Measurements from ENCODE around the gene ENO3.

The ENO3 gene

DNA sequence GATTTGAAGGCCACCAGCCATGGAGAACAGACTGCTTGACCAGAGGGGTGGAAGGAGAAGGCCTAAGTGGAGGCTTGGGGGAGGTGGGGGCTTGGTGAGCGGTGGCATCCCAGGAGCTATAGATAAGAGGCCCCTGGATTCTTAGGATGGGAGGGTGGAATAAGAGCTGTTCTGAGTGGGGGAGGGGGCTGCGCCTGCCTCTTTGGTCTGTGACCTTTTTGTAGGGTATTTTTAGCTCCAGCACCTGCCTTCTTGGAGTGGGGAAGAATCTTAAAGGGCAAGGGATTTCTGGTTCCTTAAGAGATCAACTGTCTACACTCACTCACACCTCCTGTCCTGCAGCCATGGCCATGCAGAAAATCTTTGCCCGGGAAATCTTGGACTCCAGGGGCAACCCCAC lies 567 bp downstream of the ENO3 start:
- DNase-seq: no peak

DNA sequence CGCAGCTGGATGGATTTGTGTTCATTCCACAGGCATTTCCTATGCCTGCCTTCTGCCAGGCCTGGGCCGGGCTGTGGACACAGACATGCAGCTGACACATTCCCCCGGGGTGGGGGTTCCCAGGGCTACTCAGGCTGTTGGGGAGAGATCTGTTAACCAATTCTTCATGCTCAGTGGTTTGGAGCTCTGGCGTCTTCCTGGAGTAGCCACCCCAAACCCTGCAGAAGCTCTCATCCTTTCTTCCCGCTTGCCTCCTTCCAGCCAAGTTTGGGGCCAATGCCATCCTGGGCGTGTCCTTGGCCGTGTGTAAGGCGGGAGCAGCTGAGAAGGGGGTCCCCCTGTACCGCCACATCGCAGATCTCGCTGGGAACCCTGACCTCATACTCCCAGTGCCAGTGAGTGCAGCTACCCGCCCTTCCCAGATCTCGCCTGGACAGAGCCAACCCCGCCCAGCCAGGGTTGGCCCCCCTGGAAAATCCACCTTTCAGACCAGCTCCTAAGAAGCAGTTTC lies 2.6 kb downstream of the ENO3 start:
- DNase-seq: no peak

- DNase-seq: no peak
Observed at GRCh38 chr17:4955091-4955490, 4.2 kb downstream of the ENO3 start.

DNA sequence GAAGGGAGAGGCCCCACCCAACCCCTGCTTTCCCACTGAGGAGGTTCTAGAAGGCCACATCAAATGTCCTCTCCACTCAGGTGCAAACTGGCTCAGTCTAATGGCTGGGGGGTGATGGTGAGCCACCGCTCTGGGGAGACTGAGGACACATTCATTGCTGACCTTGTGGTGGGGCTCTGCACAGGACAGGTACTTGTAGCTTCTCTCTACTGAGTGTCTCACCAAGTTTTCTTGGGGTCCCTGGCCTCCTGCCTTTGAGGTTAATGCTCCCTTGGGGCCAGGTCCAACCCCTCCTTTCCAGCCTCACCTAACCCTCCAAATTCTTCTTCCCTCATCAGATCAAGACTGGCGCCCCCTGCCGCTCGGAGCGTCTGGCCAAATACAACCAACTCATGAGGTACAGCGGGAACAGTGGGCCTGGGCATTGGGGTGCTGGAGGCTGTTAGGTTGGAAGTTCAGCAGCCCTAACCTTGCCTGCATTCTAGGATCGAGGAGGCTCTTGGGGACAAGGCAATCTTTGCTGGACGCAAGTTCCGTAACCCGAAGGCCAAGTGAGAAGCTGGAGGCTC lies 5.7 kb downstream of the ENO3 start:
- peak; percentile 57 for DNase-seq

DNA sequence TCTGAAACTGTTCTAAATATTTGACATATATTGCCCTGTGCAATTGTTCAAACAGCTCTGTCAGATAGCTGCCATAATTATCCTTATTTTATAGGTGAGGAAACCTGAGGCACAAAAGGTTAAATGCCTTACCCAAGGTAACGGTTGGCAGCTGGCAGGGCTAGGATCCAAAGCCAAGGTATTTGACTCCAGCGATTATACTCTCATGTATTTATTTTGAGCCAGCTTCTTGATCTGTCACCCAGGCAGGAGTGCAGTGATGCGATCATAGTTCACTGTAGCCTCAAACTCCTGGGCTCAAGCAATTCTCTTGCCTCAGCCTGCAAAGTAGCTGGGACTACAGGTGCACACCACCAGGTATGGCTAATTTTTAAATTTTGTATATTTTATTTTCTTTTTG lies 7.2 kb downstream of the ENO3 start:
- no peak for DNase-seq

DNA sequence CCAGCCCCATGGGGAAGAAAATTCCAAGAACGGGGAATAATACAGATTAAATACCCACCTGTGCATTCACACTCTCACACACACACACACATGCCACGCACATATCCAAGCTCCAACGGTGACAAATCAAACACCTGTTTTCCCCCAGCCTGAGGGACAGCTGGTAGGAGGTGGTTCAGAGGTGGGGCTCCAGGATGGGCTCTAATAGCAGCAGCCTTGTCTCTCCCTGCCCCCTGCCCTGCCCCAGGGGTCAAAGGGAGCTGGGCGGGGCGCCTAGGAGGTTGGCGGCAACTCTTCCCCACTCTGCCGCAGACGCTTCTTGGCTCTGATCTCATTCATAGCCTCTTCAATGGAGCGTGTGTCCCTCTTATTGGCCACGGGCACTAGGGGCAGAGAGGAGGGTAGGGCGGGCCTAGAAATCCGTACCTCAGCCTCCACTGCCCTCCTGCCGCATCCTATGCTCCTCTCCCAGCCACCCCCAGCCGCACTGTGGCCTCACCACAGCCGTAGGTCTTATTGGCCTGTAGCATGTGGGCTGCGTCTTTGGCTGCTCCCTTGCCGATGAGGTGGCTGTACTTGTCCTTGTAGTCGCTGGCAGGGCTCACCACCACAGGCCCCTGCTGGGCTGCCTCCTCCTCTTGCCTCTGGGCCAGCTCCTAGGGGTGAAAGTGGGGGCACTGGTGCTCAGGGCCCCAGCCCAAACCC lies 8.5 kb downstream of the ENO3 start:
- no peak for DNase-seq

GRCh38 chr17:4960279-4960922 lies 9.5 kb downstream of the ENO3 start:
- DNase-seq: no peak

GRCh38 chr17:4965311-4965986 lies 14.5 kb downstream of the ENO3 start:
- DNase-seq: no peak

DNA sequence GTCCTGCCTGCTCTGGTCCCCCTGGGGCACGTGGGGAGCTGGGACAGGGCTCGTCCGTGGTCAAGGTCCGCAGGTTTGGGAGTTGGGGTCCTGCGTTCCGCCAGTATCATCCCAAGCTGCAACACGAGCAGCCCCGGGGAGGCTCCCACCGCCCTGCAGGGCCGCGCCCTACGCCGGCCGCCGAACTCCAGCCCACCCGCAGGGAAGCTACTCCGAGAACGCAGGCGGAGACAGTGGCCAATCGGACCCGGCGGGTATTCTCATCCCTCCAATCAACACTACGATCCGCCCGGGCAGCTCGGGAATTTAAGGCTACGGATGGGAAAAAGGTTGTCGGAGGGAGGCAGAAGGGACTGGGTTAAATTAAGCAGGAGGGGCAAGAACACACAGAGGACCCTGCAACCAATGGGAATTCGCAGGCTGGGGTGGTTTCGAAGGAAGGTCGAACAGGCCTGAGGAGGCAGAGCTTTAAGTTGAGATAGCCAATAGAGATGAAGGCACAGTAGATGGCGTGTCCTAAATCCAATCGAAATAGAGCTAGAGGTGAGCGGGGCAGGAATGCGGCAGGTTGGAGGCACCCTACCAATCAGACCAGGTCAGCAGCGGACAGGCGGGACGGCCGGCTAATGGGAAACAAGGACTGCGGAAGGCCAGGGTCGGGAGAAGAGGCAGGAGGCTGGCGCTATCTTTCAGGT lies 16.1 kb downstream of the ENO3 start:
- peak; percentile 99 for DNase-seq

GRCh38 chr17:4967539-4968485 lies 16.9 kb downstream of the ENO3 start, which contains the start of gene SPAG7:
Gene SPAG7, minus strand, starts transcription at chr17:4967817. Its CDS starts 13 bp downstream, at chr17:4967804.
- DNase-seq: peak; percentile 97

DNA sequence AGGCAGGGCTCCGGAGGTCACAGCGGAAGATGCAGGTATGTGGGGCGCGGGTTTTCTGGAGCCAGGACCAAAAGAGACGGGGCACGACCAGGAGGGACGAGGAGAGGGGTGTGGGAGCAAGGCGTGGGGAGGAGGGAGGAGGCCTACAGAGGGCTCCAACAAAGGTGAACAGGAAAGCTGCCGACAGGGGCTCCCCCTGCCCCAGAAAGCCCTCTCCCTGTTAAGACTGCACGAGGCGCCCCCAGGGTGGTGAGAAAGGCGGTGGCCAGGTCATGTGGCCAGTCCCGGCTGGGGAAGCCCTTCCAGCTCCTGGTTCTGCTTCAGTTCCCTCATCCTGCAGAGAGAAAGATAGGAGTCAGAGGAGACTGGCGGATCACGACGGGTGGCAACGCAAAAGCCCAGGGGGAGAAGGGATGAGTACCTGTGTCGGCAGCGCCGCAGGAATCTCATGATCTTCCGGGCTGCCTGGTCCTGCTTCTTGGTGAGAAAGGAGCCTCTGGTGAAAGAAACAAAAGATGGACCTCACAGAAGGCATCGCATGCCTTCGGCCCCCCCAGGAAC lies 17.6 kb downstream of the ENO3 start:
- DNase-seq: no peak

DNA sequence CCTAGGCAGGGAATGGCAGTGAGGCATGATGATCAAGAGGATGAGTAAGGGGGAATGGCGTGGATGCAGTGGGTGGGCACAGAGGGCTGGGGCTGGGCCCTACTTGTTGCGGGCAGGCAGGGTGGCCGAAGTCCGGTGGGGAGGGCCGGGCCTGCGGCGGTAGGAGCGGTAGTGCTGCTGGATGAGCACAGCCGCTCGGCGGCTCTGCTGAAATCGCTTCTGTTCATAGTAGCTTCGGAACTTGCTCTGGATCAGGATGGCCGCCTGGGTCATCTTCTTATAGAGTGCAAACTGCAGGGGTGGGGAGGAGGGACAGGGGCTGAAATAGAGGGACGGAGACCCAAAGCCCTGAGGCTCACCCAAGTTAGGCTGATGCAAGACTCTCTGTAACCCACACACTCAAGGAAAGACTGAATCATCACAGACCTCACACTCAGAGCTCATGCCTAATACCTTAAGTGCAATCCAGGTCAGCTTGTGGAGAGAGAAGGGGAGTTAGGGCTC lies 18.2 kb downstream of the ENO3 start:
- no peak for DNase-seq

DNA sequence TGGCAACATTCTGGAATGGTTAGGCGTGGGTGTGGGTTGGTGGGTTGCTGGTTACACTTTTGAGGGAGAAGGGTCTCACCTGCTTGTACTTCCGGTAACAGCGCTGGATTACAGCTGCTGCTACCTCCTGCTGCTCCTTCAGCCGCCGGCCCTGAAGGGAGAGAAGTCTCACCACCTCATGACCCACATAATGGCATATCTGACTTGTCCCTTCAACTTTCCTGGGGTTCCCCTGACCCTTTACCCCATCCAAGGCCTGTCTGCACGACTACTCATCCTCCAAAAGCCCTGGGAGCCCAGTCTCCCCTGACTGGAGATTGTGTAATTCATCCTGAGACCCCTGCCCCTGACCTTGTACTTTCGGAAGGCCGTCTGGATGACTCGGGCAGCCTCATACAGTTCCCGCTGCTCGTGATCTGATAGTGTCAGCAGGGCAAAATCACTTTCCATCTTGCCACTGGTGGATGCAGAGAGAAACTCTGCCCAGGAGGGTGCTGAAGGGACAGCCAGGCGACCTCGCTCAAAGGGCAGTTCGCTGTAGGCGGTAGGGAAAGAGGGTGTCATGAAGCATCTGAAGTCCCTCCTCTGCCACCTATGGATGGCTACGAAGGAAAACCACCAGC lies 18.7 kb downstream of the ENO3 start:
- DNase-seq: no peak

DNA sequence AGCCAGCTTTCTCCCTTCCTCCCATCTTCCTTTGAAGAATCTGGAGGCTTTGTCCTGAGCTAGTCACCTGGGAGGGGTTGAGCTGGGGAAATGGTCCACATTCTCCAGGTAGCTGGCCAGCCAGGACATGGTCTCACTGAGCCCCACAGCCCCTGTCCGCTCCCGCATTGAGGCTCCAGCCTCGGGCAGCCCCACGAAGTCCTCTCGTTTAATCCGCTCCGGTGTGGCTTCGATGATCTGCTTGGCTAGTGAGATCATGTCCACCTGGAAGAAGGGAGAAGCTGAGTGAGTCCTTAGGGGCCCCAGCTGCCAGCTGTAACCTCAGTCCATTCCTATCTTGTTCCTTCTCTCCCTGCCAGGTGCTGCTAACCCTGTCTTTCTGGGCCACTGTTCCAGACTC lies 19.4 kb downstream of the ENO3 start:
- no peak for DNase-seq

- no peak for DNase-seq
Observed at GRCh38 chr17:4971826-4972225, 20.9 kb downstream of the ENO3 start.

GRCh38 chr17:4972322-4972721 lies 21.4 kb downstream of the ENO3 start:
- no peak for DNase-seq

GRCh38 chr17:4972752-4973151 lies 21.8 kb downstream of the ENO3 start:
- no peak for DNase-seq

- no peak for DNase-seq
Observed at GRCh38 chr17:4973256-4974114, 22.6 kb downstream of the ENO3 start.

DNA sequence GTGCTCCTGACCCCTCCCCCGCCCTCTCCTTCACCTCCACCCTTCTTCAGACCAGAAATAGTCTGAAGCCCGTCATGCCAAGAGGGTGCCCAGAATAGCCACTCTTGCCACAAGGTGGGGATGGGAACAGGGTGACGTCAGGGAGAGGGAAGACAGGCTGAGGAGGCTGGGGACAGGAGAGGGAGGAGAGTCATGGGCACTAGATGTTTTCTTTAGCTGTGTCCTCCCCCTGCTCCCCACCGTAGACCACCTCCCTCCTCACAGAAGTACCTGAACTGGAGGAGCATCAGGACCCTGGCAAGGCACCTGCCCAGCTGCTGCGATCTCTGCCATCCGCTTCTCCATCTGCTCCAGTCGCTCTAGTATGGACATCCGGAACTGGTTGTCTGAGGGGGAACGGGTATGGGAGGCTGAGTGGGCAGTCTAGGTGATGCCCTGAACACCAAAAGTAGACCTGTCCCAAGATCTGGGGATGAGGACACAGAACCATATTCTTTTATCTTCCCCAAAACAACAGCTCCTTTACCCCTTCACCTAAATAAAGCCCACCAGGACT lies 23.3 kb downstream of the ENO3 start:
- no peak for DNase-seq

All from CD4-positive, alpha-beta T cell treated with Interleukin-17A for 1 hour (primary cell).